GM12801 (cell line): Measurements from ENCODE around the gene BZW2.

ENCODE experiments used
- TF ChIP-seq, protein P1 (sequence below): IDR thresholded peaks from one replicate; pipeline ENCODE4 v1.5.1; 2011; ENCODE audit warnings: control low read depth; ENCODE audit not compliant: insufficient read length; ENCODE audit errors: extremely low read depth

BZW2 gene

DNA sequence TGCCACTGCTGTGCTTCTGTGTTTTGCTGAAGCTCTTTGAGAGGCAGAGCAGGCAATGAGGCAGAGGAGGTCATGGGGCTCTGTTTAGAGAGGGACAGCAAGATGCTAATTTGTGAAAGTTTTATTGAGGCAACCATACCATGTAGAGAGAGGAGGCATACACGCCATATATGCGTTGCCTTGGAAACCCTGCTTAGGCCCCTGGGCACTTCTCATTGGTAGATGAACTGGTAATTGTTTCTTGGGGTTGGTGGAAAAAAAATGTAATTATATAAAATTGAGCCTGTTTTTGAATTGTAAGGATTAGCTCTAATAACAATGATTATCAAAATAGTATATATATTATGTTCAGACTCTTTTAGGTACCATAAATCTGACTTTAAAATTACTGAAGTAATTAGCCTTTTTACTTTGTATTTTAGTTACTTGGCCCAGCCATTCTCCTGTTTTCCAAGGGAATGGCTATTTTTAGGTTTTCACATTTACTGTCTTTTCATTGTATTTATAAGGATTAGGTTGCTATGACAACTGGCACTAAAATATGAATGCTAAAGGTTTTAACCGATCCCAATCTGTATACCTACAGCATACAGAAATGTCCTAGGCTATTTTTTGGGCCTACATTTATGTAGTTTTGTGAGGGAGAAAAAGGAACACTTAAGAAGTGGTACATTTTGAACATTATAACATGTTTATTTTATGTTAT is 52.4 kb downstream of the BZW2 start:
- TF ChIP-seq, protein P1, sequence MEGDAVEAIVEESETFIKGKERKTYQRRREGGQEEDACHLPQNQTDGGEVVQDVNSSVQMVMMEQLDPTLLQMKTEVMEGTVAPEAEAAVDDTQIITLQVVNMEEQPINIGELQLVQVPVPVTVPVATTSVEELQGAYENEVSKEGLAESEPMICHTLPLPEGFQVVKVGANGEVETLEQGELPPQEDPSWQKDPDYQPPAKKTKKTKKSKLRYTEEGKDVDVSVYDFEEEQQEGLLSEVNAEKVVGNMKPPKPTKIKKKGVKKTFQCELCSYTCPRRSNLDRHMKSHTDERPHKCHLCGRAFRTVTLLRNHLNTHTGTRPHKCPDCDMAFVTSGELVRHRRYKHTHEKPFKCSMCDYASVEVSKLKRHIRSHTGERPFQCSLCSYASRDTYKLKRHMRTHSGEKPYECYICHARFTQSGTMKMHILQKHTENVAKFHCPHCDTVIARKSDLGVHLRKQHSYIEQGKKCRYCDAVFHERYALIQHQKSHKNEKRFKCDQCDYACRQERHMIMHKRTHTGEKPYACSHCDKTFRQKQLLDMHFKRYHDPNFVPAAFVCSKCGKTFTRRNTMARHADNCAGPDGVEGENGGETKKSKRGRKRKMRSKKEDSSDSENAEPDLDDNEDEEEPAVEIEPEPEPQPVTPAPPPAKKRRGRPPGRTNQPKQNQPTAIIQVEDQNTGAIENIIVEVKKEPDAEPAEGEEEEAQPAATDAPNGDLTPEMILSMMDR, result no peak

DNA sequence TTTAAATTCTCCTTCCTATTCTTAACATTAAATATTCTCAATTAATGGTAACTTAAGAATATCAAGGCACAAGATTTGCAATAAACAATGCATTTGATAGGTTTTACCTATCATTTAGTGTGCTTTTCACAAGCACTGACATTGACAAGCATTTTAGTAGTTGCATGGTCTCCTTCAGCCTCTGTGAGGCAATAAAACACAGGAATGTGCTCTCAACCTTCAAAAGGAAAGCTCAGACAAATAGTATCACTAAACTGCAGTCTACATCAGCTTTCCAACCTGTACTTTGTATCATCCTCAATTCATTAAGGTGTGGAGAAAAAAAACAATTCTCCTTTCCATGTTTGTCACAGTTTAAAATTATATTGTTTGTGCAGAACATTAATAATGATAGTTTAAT is 56.5 kb downstream of the BZW2 start:
- TF ChIP-seq, protein P1, result no peak

DNA sequence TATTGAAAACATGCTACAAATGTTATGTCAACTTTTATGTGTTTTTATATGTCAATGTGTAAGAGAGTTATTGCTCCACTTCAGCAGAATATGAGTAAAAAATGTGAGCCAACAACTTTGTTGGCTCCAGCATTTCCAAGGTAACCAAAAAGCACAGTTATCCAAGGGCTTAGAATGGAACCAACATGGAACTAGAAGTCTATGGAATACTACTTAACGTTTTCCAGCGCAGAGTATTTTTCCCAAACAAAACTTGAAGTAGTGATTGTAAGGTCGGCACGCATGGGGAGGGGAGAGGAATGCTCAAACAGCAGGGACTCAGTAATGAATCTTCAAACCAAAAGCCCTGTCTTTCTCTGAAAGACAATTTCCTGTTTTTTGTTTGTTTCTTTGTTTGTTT is 62.5 kb downstream of the BZW2 start:
- TF ChIP-seq, protein P1, result no peak

DNA sequence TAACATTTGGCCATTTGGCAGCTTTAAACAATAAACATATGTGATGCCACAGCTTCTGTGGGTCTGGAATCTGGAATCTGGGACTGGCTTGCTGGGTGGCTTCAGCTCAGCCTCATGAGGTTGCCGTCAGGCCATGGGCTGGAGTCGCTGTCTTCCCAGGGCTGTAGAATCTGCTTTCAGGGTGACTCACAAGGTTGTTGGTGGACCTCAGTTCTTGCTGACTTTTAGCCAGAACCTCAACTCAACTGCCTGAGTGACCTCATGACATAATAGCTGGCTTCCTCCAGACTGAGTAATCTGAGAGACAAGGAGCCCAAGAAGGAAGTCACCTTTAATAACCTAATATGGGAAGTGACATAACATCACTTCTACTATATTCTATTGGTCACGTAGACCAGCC is 63.0 kb downstream of the BZW2 start:
- TF ChIP-seq, protein P1, result no peak

GRCh38 chr7:16710651-16711050 is 64.7 kb downstream of the BZW2 start:
- TF ChIP-seq, protein P1, result no peak

DNA sequence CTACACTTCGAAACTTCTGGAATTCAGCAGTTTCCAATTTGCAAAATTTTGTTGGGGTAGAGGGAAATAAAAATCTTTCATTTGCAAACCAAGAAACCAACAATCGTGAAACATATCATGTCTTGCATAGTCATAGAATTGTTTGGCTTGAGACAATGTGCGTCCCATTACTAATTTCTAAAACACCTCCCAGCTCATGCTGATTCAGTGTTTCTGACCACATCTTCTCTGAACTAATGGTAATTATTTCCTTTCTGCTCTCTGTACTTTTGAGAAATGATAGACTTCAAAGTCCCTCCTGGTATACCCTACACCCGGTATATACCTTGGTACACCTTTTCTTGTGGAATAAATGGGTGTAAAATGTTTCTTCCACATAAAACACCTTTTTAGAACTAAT is 65.7 kb downstream of the BZW2 start:
- TF ChIP-seq, protein P1, result no peak

DNA sequence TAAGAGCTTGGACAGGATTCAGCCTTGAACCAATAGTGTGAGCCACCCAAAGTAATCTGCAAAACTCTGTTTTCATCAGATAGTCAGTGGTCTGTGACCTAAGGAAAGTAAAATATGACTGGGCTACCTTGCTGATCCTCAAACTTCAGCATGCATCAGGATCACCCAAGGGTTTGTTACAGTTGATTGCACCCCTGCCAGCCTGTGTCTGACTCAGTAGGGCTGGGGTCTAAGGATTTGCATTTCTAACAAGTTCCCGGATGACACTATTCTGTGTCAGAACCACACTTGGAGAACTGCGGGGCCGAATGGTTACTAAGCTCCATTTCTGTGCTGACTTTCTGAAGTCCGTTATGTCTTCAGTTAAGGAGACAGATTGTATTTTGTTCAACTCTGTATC is 66.9 kb downstream of the BZW2 start:
- TF ChIP-seq, protein P1, result no peak

- TF ChIP-seq, protein P1, result no peak
Observed at GRCh38 chr7:16715928-16716327, 69.9 kb downstream of the BZW2 start.
